T-helper 1 cell treated with Interleukin-12 subunit alpha and Interleukin-12 subunit beta and Interleukin-4 antibody, amounts not matched to agents 30 μg/mL and 1 μg/mL, for 36 hours (primary cell): ENCODE data around the gene SEPTIN1.

Experiments used
- H3K27ac Mint-ChIP-seq: one replicate; pipeline ENCODE4 v1.8.0; 2021; ENCODE audit warnings: mild to moderate bottlenecking, mixed read lengths
- H3K27me3 Mint-ChIP-seq: one replicate; pipeline ENCODE4 v1.8.0; 2021; ENCODE audit warnings: low read depth, mixed read lengths
- H3K36me3 Mint-ChIP-seq: one replicate; pipeline ENCODE4 v1.8.0; 2021; ENCODE audit warnings: low read depth, mixed read lengths
- H3K4me1 Mint-ChIP-seq: one replicate; pipeline ENCODE4 v1.8.0; 2021; ENCODE audit warnings: low read depth, mixed read lengths
- H3K4me3 Mint-ChIP-seq: one replicate; pipeline ENCODE4 v1.8.0; 2021; ENCODE audit warnings: mild to moderate bottlenecking, moderate library complexity, mixed read lengths
- H3K9me3 Mint-ChIP-seq: one replicate; pipeline ENCODE4 v1.8.0; 2021; ENCODE audit warnings: mixed read lengths

SEPTIN1 gene, protein sequence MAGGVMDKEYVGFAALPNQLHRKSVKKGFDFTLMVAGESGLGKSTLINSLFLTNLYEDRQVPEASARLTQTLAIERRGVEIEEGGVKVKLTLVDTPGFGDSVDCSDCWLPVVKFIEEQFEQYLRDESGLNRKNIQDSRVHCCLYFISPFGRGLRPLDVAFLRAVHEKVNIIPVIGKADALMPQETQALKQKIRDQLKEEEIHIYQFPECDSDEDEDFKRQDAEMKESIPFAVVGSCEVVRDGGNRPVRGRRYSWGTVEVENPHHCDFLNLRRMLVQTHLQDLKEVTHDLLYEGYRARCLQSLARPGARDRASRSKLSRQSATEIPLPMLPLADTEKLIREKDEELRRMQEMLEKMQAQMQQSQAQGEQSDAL

DNA sequence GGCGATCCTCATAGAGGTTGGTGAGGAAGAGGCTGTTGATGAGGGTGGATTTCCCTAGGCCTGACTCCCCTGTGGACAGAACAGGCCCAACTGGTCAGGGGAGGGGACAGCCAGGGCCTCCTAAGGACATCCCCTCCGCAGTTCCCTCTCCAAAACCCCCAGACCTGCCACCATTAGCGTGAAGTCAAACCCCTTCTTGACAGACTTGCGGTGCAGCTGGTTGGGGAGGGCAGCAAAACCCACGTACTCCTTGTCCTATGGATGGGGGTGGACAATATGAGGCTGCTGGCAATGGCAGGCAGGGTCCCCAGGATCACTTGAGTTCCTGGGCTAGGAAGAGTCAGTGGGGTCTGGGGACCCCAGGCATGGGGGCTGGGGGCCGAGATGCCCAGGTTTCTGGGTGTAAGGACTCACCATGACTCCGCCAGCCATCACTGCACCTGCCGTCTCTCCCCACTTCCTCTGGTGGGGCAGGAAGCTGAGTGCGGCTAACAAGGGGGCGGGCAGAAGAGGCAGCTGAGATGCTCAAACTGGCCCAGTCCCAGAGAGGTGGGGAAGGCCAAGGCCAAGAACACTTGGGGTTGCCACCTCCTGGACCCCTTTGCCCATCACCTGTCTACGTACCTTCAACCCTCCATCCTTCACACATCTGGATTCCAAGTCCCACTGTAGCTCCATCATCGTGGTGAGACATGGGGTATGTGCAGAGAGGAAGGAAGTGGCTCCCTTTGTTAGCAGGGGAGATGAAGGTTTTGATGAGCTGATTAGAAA lies at the start of gene SEPTIN1:
Gene SEPTIN1 (minus strand): TSS at position 451 of the 771 bp plus-strand sequence. CDS start 19 bp downstream, at position 432.
- Mint-ChIP-seq H3K4me1 (peaks cover 34% of the 10 kb centered on the region), H3K9me3 (no peaks in the 10 kb centered on the region), H3K36me3 (peaks cover 26% of the 10 kb centered on the region), H3K27ac (peak within 1 kb of the TSS; percentile 98), H3K27me3 (no peaks in the 10 kb centered on the region), H3K4me3 (peak within 1 kb of the TSS; percentile 88)

DNA sequence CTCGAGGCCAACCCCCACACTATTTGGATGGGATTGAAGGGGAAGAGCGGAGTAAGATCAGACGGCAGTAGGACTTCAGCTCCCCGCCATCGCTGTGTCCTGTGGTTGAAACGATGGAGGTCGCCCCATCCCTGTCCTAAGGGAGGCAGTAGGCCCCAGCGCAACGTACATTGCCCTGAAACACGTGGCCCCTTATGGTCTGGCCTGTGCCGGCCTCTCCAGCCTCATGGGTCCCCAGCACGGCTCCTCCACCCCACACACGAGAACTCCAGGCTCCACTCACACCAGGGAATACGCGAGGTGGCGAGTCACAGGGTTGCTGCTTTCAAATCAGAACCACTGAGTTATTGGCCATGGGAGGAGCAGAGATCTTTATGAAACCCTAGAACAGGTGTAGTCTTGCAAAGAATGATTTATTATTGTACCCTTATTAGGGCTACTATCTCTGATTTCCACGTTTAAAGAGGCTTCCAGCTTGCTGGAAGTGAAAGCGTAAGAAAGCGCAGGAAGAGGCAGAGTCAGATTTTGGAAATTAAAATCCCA lies 48.1 kb upstream of the SEPTIN1 start:
- no peaks in the 10 kb centered on the region for H3K27me3 Mint-ChIP-seq
- H3K4me1 Mint-ChIP-seq, result peaks cover 31% of the 10 kb centered on the region
- peaks cover 14% of the 10 kb centered on the region for H3K36me3 Mint-ChIP-seq
- no peak overlapping the region for H3K4me3 Mint-ChIP-seq
- no peak overlapping the region for H3K27ac Mint-ChIP-seq
- H3K9me3 Mint-ChIP-seq, result no peaks in the 10 kb centered on the region

DNA sequence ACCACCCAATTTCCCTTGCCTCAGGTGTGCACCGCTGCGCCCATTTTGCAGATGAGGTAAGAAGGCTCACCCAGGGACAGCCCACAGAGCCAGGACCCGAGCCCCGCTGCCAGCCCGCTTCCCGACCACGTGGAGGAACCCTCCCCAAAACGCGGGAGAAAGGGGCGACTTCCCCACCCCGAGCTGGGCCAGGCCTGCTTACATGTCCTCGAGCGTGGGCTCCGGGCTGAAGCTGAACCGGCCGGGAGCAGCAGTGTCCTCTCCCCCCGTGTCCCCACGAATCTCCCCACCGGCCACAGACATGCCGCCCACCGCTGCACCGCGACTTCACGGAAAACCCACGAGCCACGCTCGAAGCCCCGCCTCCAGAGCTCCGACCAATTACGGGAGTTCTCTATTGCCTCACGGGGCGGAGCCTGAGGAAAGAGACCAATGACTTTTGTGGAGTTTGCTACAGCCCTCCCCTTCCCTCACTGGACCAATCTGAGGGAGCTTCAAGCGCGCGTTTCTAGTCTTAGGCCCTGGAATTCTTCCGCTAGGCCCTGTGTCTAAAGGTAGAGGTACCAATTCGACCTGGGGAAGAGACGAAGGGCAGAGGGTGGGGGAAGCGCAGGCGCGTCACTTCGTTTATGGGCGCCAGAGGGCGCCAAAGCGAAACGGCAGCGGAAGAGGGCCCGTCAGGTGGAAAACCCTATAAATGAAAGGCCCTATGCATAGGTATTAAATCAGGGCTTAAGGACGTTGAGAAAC lies 47.5 kb upstream of the SEPTIN1 start, which contains the start of gene DCTPP1:
Gene DCTPP1 (minus strand): TSS at position 353 of the 750 bp plus-strand sequence. CDS start 50 bp downstream, at position 303.
- peaks cover 29% of the 10 kb centered on the region for H3K4me1 Mint-ChIP-seq
- no peaks in the 10 kb centered on the region for H3K9me3 Mint-ChIP-seq
- peaks cover 14% of the 10 kb centered on the region for H3K36me3 Mint-ChIP-seq
- H3K4me3 Mint-ChIP-seq, result no peak within 1 kb of the TSS
- H3K27ac Mint-ChIP-seq, result no peak within 1 kb of the TSS
- H3K27me3 Mint-ChIP-seq, result no peaks in the 10 kb centered on the region

DNA sequence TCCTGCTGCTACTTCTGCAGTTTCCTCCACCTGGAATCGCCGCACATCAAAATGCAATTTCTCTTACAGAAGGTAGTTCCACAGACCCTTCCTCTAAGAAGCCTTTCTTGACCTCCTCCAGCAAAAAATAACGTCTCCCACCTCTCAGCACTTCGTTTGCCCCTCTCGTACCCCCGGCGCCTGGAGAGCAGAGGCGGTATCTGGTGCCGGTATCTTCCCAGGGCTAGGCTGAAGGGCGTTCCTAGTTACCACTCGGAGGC lies 47.0 kb upstream of the SEPTIN1 start:
- no peak overlapping the region for H3K27ac Mint-ChIP-seq
- H3K4me3 Mint-ChIP-seq, result no peak overlapping the region
- H3K4me1 Mint-ChIP-seq, result peaks cover 26% of the 10 kb centered on the region
- peaks cover 14% of the 10 kb centered on the region for H3K36me3 Mint-ChIP-seq
- no peaks in the 10 kb centered on the region for H3K9me3 Mint-ChIP-seq
- H3K27me3 Mint-ChIP-seq, result no peaks in the 10 kb centered on the region

DNA sequence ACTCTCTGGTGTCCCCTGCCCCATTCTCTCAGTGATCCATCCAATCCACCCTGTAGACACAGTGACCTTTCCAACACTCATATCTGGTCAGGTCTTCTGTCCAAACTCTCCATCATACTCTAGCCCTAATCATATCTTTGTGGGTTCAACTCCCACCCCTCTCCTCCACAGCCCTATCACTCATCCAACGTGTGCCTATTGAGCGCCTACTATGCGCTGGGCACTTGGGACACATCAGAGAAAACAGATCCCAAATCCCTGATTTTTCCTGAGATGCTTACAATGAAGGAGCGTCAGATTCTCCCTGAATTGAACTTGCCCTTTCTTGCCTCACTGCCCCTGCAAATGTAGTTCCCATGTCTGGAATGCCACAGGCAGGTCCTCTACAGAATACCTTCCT lies 45.7 kb upstream of the SEPTIN1 start:
- Mint-ChIP-seq H3K9me3 (no peaks in the 10 kb centered on the region), H3K4me3 (no peak overlapping the region), H3K27me3 (no peaks in the 10 kb centered on the region), H3K4me1 (peaks cover 18% of the 10 kb centered on the region), H3K36me3 (peaks cover 18% of the 10 kb centered on the region), H3K27ac (no peak overlapping the region)

DNA sequence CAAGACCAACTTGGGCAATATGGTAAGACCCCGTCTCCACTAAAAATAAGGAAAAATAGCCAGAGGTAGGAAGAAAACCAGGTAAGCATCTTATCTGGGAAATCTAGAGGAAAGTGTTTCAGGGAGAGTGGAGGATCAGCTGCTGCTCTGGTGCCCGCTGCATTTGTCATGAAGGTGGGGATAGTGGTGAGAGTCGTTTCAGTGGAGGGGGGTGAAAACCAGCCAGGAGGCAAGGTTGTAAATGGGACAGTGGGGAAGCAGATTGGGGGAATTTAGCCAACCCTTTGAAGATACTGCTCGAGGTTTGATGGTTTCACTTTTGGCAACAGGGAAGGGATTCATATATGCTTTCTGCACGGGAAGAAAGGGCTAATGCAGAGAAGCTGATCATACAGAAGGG lies 38.6 kb upstream of the SEPTIN1 start:
- no peaks in the 10 kb centered on the region for H3K27me3 Mint-ChIP-seq
- peaks cover 31% of the 10 kb centered on the region for H3K36me3 Mint-ChIP-seq
- peaks cover 25% of the 10 kb centered on the region for H3K4me1 Mint-ChIP-seq
- no peak overlapping the region for H3K4me3 Mint-ChIP-seq
- no peaks in the 10 kb centered on the region for H3K9me3 Mint-ChIP-seq
- no peak overlapping the region for H3K27ac Mint-ChIP-seq

DNA sequence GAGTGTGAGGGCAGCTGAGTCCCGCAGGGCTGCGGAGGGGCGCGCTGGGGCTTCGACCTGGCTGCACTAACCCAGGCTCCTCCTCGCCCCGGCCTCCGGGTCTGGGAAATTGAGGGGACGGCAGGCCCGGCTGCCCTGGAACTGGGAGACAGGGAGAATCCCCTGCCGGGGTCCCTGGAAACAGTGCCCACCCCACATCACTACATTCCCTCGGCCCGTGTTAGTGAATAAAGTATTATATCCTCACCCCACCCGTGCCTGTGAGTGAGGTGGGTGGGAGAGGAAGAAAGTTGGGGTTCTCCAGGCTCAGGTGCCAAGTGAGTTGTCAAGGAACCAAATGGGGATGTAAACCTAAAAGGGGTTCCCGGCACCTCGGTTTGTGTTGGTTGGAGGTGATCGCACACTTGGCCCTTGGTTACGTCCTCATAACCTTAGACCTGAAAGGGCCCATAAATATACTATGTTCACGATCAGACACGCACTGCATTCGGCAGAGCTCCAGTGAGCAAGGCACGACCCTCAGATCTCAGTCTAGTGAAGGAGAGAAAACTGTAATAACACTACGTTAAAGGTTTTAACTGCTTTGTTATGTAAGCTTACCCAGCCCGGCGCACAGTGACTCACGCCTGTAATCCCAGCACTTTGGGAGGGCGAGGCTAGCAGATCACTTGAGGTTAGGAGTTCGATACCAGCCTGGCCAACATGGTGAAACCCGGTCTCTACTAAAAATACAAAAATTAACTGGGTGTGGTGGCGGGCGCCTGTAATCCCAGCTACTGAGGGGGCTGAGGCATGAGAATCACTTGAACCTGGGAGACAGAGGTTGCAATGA lies 36.2 kb upstream of the SEPTIN1 start:
- Mint-ChIP-seq H3K9me3 (no peaks in the 10 kb centered on the region), H3K36me3 (peaks cover 27% of the 10 kb centered on the region), H3K27me3 (no peaks in the 10 kb centered on the region), H3K4me3 (peak overlapping the region; percentile 5), H3K27ac (peak overlapping the region; percentile 59), H3K4me1 (peaks cover 28% of the 10 kb centered on the region)

DNA sequence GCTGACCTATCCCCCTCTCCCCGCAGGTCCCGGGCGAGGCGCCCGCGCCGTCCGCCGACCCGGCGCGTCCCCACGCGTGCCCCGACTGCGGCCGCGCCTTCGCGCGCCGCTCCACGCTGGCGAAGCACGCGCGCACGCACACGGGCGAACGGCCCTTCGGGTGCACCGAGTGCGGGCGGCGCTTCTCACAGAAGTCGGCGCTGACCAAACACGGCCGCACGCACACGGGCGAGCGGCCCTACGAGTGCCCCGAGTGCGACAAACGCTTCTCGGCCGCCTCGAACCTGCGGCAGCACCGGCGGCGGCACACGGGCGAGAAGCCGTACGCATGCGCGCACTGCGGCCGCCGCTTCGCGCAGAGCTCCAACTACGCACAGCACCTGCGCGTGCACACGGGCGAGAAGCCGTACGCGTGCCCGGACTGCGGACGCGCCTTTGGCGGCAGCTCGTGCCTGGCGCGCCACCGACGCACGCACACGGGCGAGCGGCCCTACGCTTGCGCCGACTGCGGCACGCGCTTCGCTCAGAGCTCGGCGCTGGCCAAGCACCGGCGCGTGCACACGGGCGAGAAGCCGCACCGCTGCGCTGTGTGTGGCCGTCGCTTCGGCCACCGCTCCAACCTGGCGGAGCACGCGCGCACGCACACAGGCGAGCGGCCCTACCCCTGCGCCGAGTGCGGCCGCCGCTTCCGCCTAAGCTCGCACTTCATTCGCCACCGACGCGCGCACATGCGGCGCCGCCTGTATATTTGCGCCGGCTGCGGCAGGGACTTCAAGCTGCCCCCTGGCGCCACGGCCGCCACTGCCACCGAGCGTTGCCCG lies 35.4 kb upstream of the SEPTIN1 start:
- no peaks in the 10 kb centered on the region for H3K9me3 Mint-ChIP-seq
- peaks cover 29% of the 10 kb centered on the region for H3K36me3 Mint-ChIP-seq
- peak overlapping the region; percentile 53 for H3K4me3 Mint-ChIP-seq
- no peaks in the 10 kb centered on the region for H3K27me3 Mint-ChIP-seq
- H3K27ac Mint-ChIP-seq, result no peak overlapping the region
- peaks cover 30% of the 10 kb centered on the region for H3K4me1 Mint-ChIP-seq

DNA sequence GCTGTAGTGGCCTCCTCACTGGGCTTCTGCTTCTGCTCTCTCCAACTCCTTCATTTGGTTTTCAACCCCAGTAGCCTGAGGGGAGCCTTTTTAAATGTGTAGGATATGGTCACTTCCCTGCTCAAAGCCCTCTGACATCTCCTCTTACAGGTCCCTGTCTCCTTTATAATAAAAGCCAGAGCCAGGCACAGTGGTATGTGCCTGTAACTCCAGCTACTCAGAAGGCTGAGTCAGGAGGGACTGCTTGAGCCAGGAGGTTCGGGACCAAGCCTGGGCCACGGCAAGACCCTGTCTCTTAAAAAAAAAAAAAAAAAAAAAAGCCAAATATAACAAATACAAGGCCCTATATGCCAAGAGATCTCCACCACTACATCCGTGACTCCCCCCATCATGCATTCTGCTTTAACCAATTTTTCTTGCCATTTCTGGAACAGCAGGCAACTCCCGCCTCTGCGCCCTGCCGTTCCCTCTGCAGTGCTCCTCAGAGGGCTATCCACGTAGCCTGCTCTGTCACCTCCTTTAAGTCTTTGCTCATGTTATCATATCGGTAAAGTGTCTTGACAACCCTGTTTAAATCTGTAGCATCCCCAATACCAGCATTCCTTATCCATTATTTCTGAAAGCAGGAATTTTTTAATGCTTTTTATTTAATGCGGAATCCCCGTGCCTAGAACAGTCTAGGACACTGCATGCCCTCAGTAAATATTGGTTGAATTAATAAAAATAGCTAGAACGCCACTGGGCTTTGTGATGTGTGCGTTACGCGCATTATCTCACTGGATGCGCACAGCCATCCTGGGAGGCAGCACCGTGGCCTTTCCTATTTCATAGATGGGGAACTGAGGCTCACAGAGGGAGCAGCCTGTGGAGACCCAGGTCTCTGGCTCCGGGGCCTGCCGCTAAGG lies 34.5 kb upstream of the SEPTIN1 start:
- peak overlapping the region; percentile 2 for H3K4me3 Mint-ChIP-seq
- H3K4me1 Mint-ChIP-seq, result peaks cover 33% of the 10 kb centered on the region
- H3K27ac Mint-ChIP-seq, result no peak overlapping the region
- H3K9me3 Mint-ChIP-seq, result no peaks in the 10 kb centered on the region
- H3K36me3 Mint-ChIP-seq, result peaks cover 28% of the 10 kb centered on the region
- H3K27me3 Mint-ChIP-seq, result no peaks in the 10 kb centered on the region

DNA sequence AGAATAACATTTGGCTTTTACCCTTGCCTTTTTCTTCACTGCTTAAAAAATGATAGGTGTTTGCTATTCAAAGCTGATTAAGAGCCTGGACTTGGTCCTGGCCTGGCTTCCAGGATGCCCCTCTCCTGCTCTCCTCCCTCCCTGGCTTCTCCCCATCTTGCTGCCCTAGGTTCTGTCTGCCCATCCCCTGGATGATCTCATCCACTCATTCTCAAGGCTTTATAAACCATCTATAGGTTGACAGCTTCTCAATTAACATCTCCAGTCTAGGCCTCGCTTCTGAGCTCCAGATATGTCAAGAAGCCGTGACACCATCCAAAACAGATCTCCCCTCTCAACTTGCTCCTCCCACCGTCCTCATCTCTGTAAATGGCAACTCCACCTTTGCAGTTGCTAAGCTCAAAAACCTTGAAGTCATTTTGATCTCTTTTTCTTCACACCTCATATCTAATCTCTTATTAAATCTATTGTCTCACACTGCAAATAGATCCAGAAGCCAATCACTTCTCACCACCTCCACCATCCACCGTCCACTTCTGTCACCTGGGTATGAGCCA lies 33.8 kb upstream of the SEPTIN1 start:
- Mint-ChIP-seq H3K4me1 (peaks cover 32% of the 10 kb centered on the region), H3K27ac (peak overlapping the region; percentile 24), H3K27me3 (no peaks in the 10 kb centered on the region), H3K9me3 (no peaks in the 10 kb centered on the region), H3K4me3 (no peak overlapping the region), H3K36me3 (peaks cover 24% of the 10 kb centered on the region)

DNA sequence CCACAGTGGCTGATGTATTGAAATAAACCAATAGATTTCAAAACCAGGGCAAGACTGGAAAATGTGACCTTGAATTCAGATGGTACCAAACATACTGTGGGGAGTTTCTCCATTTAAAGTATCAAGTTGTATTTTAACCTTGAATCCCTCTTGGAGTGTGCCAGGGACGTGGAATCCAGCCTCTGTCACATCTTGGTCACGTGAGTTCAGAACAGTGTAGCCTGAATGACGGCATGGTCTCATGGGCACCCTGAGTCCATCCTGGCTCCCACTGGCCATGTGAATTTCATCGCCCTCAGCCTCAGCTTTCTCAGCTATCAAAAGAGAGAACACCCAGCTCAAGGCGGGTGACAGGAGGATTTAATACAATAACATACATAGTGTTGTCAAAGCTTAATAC lies 31.8 kb upstream of the SEPTIN1 start:
- no peaks in the 10 kb centered on the region for H3K9me3 Mint-ChIP-seq
- peaks cover 38% of the 10 kb centered on the region for H3K4me1 Mint-ChIP-seq
- peak overlapping the region; percentile 9 for H3K27ac Mint-ChIP-seq
- peaks cover 14% of the 10 kb centered on the region for H3K36me3 Mint-ChIP-seq
- H3K27me3 Mint-ChIP-seq, result no peaks in the 10 kb centered on the region
- H3K4me3 Mint-ChIP-seq, result no peak overlapping the region

DNA sequence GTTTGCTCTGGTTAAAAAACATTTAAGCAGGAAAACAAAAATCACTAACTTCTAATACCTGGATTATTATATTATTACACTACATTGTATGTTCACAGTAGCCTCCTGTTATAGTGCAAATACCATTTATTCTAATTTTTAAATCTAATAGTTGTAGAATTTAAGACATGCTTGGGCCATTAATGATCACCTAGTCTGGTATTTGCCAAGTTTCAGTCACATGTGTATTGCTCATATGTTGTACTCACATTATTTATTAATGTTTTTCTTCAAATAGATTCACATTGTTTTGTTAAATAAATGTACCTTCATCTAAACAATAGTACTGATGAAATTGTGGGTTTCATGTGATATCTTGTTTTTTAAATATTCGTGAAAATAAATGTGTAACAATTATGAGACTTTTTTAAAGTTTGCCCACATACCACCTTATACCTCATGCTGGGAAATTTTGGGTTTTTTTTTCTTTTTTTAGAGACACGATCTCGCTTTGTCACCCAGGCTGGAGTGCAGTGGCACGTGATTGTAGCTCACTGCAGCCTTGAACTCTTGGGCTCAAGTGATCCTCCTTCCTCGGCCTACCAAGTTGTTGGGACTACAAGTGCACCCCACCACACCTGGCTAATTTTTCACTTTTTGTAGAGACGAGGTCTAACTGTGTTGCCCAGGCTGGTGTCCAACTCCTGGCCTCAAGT lies 30.9 kb upstream of the SEPTIN1 start:
- Mint-ChIP-seq H3K36me3 (peaks cover 14% of the 10 kb centered on the region), H3K9me3 (no peaks in the 10 kb centered on the region), H3K4me3 (no peak overlapping the region), H3K27ac (no peak overlapping the region), H3K27me3 (no peaks in the 10 kb centered on the region), H3K4me1 (peaks cover 38% of the 10 kb centered on the region)
